ENCODE measurements around the gene NHEJ1. TPM values are rescaled to one million over a fixed set of nuclear protein-coding genes. Genes with fewer than 3 reads are reported as not detected.

NHEJ1 gene
- total RNA-seq, 3 donors from 2014 or later: 13.4 to 19.8 (median 17.6) TPM

DNA sequence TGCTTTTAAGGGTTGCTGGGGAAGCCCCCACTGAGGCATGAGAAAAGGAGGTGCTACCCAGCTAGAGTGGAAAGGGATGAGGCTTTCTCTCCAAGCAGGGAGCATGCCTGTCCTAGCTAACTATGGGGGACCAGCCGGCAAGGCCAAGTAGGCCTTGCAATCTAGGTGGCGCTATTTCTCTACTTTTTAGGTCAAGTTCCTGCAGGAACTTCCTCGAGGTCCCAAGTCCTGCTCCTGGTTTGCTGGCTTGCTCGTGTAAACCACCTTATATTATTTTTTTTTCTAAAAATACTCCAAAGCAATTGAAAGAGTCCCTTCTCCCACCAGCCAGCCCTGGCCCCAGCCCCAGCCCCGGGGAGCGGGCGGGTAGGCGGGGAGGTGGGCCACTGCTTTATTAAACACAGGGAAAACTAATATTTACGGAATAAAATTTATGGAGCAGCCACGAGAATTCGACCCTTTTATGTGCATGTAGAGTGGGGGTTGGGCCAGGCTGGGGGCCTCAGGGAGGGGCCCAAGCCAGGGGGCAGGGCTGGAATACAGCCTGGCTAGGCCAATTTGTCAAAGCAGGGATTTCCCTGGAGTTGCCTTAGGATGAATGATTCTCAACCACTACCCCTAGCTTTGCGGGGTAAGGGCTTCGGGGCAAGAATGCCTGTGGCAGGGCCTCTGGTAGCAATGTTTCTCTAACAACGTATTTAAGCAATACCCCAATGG, 87.0 kb downstream of the NHEJ1 start:
- no peak for DNase-seq (ENCODE audit: low spot score in 2 of 2)
- H3K4me1 ChIP-seq: no peaks in the 10 kb centered on the region
- no peaks in the 10 kb centered on the region for H3K27me3 ChIP-seq
- H3K27ac ChIP-seq: no peak overlapping the region
- H3K36me3 ChIP-seq: no peaks in the 10 kb centered on the region
- intact Hi-C loops (cut with DNase I; ENCODE audit: low total_unique reads): loop anchor here (2.0 kb wide), 1 partner anchor 75 kb away; no protein-coding TSS in a partner anchor
- H3K9me3 ChIP-seq: no peaks in the 10 kb centered on the region
- no peak overlapping the region for H3K4me3 ChIP-seq
- TF ChIP-seq POLR2AphosphoS5 (IDR thresholded peaks at IDR 0.05): no peak
- TF ChIP-seq, protein P1, sequence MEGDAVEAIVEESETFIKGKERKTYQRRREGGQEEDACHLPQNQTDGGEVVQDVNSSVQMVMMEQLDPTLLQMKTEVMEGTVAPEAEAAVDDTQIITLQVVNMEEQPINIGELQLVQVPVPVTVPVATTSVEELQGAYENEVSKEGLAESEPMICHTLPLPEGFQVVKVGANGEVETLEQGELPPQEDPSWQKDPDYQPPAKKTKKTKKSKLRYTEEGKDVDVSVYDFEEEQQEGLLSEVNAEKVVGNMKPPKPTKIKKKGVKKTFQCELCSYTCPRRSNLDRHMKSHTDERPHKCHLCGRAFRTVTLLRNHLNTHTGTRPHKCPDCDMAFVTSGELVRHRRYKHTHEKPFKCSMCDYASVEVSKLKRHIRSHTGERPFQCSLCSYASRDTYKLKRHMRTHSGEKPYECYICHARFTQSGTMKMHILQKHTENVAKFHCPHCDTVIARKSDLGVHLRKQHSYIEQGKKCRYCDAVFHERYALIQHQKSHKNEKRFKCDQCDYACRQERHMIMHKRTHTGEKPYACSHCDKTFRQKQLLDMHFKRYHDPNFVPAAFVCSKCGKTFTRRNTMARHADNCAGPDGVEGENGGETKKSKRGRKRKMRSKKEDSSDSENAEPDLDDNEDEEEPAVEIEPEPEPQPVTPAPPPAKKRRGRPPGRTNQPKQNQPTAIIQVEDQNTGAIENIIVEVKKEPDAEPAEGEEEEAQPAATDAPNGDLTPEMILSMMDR (IDR thresholded peaks at IDR 0.05): peak in 2 of 3 donors; percentile 18 to 20

DNA sequence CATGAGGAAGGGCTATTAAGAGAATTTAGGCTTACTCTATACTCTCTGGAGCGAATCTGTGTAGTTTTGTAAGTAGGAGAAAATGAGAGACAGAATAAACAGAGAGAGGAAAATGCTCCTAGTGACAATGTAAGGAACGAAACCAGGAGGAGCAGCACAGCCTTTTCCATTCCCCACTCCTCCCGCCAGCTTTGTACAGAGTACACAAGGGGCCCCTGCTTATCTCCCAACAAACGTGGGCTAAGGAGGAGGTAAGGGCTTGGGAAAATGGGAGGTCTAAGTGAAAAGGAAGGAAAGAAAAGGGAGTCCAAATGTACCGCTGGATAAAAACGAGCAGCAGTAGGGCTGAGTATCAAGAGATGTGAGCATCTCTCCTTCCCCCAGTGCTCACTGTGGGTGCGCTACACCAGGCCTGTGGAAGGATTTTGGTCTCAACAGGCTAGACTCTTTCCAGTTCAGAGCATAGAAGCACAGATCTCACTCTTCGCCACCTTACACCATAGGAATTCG, 87.8 kb downstream of the NHEJ1 start:
- intact Hi-C loops (cut with DNase I; ENCODE audit: low total_unique reads): loop anchor here (2.0 kb wide), 1 partner anchor 74 kb away; no protein-coding TSS in a partner anchor
- Histone ChIP-seq H3K27ac (no peak overlapping the region), H3K27me3 (no peaks in the 10 kb centered on the region), H3K36me3 (no peaks in the 10 kb centered on the region), H3K4me3 (no peak overlapping the region), H3K9me3 (no peaks in the 10 kb centered on the region), H3K4me1 (no peaks in the 10 kb centered on the region)
- DNase-seq (ENCODE audit: low spot score in 2 of 2): no peak
- no peak for TF ChIP-seq POLR2AphosphoS5 (IDR thresholded peaks at IDR 0.05)
- TF ChIP-seq, protein P1 (IDR thresholded peaks at IDR 0.05): no peak
- TF ChIP-seq POLR2A (IDR thresholded peaks at IDR 0.05): no peak

GRCh38 chr2:219071131-219071816, 89.3 kb downstream of the NHEJ1 start:
- H3K27ac ChIP-seq: no peak overlapping the region
- H3K9me3 ChIP-seq: no peaks in the 10 kb centered on the region
- intact Hi-C loops (cut with DNase I; ENCODE audit: low total_unique reads): no loop called here
- no peaks in the 10 kb centered on the region for H3K4me1 ChIP-seq
- H3K27me3 ChIP-seq: no peaks in the 10 kb centered on the region
- no peak overlapping the region for H3K4me3 ChIP-seq
- no peak for DNase-seq (ENCODE audit: low spot score in 2 of 2)
- TF ChIP-seq POLR2AphosphoS5 (IDR thresholded peaks at IDR 0.05) (no peak), POLR2A (IDR thresholded peaks at IDR 0.05) (no peak)
- TF ChIP-seq, protein P1 (IDR thresholded peaks at IDR 0.05): no peak
- no peaks in the 10 kb centered on the region for H3K36me3 ChIP-seq

- H3K4me1 ChIP-seq: peaks cover under 1 to 4% of the 10 kb centered on the region in 2 donors
- H3K36me3 ChIP-seq: no peaks in the 10 kb centered on the region
- intact Hi-C loops (cut with DNase I; ENCODE audit: low total_unique reads): no loop called here
- no peak overlapping the region for H3K27ac ChIP-seq
- TF ChIP-seq POLR2A (IDR thresholded peaks at IDR 0.05): no peak
- peaks cover under 1 to 36% of the 10 kb centered on the region in 2 donors for H3K27me3 ChIP-seq
- H3K4me3 ChIP-seq: no peak overlapping the region
- no peaks in the 10 kb centered on the region for H3K9me3 ChIP-seq
- DNase-seq (ENCODE audit: low spot score in 2 of 2): no peak
Observed at GRCh38 chr2:219065484-219065883, 95.1 kb downstream of the NHEJ1 start.

GRCh38 chr2:219062081-219062480, 98.5 kb downstream of the NHEJ1 start:
- intact Hi-C loops (cut with DNase I; ENCODE audit: low total_unique reads): no loop called here
- Histone ChIP-seq H3K27me3 (peaks cover 3 to 70% of the 10 kb centered on the region in 2 donors), H3K9me3 (no peaks in the 10 kb centered on the region), H3K27ac (no peak overlapping the region), H3K36me3 (no peaks in the 10 kb centered on the region), H3K4me1 (peaks cover 4 to 26% of the 10 kb centered on the region in 2 donors), H3K4me3 (no peak overlapping the region)
- no peak for DNase-seq (ENCODE audit: low spot score in 2 of 2)
- no peak for TF ChIP-seq POLR2A (IDR thresholded peaks at IDR 0.05)
- no peak for TF ChIP-seq POLR2AphosphoS5 (IDR thresholded peaks at IDR 0.05)
- TF ChIP-seq, protein P1 (IDR thresholded peaks at IDR 0.05): no peak
